K562 (cell line): Measurements from ENCODE around the gene SLC22A7. TPM values are rescaled to one million over a fixed set of nuclear protein-coding genes. Genes with fewer than 3 reads are reported as not detected.

ENCODE experiments used
- BCOR ChIP-seq: fragments of 450-650 bp; IDR thresholded peaks from 2 replicates; pipeline ENCODE4 v1.6.1; 2016
- EHMT2 ChIP-seq: fragments of 450-650 bp; IDR thresholded peaks from 2 replicates; pipeline ENCODE4 v1.6.1; 2018; ENCODE audit warnings: antibody characterized with exemption
- FOXK1 ChIP-seq: sonication (generic); formaldehyde crosslinking; IDR thresholded peaks from 2 replicates; pipeline ENCODE4 v1.8.0; 2022; ENCODE audit warnings: missing genetic modification reagents, mild to moderate bottlenecking, borderline replicate concordance
- KAT2B ChIP-seq: IDR thresholded peaks from one replicate; pipeline ENCODE4 v1.6.1; 2012; ENCODE audit warnings: low read depth, mild to moderate bottlenecking, control low read depth, inconsistent platforms, low read length, moderate library complexity
- LEF1 ChIP-seq: fragments of 450-650 bp; IDR thresholded peaks from 2 replicates; pipeline ENCODE4 v1.6.1; 2016; ENCODE audit warnings: mild to moderate bottlenecking
- NR2C2 ChIP-seq, 2 experiments: fragments of 200-800 bp in 1 of 2; sonication (Bioruptor generic) in 1 of 2; sonication (generic) in 1 of 2; formaldehyde crosslinking in 1 of 2; IDR thresholded peaks; 2 replicates each; pipeline versions ENCODE4 v1.6.1 to v1.8.0; 2016 to 2022; ENCODE audit warnings: mild to moderate bottlenecking in 1 of 2, missing compliant biosample characterization in 1 of 2, missing genetic modification characterization in 1 of 2, missing genetic modification reagents in 1 of 2
- NR2F6 ChIP-seq: fragments of 450-650 bp; formaldehyde crosslinking; IDR thresholded peaks from 2 replicates; pipeline ENCODE4 v1.4.0; 2020; ENCODE audit warnings: mild to moderate bottlenecking
- NUFIP1 ChIP-seq: fragments of 450-650 bp; IDR thresholded peaks from 2 replicates; pipeline ENCODE4 v1.6.1; 2018; ENCODE audit not compliant: partially characterized antibody
- PCBP1 ChIP-seq: fragments of 200-400 bp; formaldehyde crosslinking; IDR thresholded peaks from 2 replicates; pipeline ENCODE4 v1.6.1; 2018; ENCODE audit warnings: mild to moderate bottlenecking, low read depth, low read length; ENCODE audit not compliant: poor library complexity, severe bottlenecking
- RBM25 ChIP-seq: fragments of 200-400 bp; formaldehyde crosslinking; IDR thresholded peaks from 2 replicates; pipeline ENCODE4 v1.6.1; 2018; ENCODE audit warnings: low read length, low read depth, moderate library complexity; ENCODE audit not compliant: severe bottlenecking
- REST ChIP-seq, 2 experiments: fragments of 450-650 bp; formaldehyde crosslinking in 1 of 2; IDR thresholded peaks; 2 replicates each; pipeline versions ENCODE4 v1.4.0 to v1.6.1; 2014 to 2020; ENCODE audit warnings: mild to moderate bottlenecking in 2 of 2, borderline replicate concordance in 1 of 2, low read depth in 1 of 2
- SIN3B ChIP-seq: fragments of 450-650 bp; IDR thresholded peaks from 2 replicates; pipeline ENCODE4 v1.6.1; 2017; ENCODE audit warnings: low read depth, mild to moderate bottlenecking, moderate library complexity
- XRCC5 ChIP-seq: fragments of 200-400 bp; formaldehyde crosslinking; IDR thresholded peaks from 2 replicates; pipeline ENCODE4 v1.6.1; 2017; ENCODE audit warnings: low read depth, mild to moderate bottlenecking, low read length
- ZNF175 ChIP-seq: fragments of 200-800 bp; sonication (Bioruptor generic); IDR thresholded peaks from 2 replicates; pipeline ENCODE4 v1.6.1; 2016; ENCODE audit warnings: low read depth, mild to moderate bottlenecking, missing genetic modification characterization, missing compliant biosample characterization
- ZNF316 ChIP-seq: fragments of 450-650 bp; IDR thresholded peaks from 2 replicates; pipeline ENCODE4 v1.6.1; 2016
- ZNF512 ChIP-seq: IDR thresholded peaks from 2 replicates; pipeline ENCODE4 v1.6.1; 2016; ENCODE audit warnings: missing genetic modification characterization, missing compliant biosample characterization
- ZNF584 ChIP-seq: fragments of 200-800 bp; sonication (Bioruptor generic); IDR thresholded peaks from 2 replicates; pipeline ENCODE4 v1.6.1; 2016; ENCODE audit warnings: low read depth, mild to moderate bottlenecking, missing genetic modification characterization, missing compliant biosample characterization
- polyA plus RNA-seq, 8 experiments: library from polyadenylated mRNA; depleted of rRNA in 4 of 8; stranded (reverse) in 5 of 8; unstranded in 3 of 8; fragments of >200 nt; fragmentation: Nextera tagmentation in 2 of 8; fragmentation: Illumina TruSeq in 1 of 8; extraction: Ambion mirVana in 2 of 8; extraction: Trizol in 1 of 8; gene quantifications; 2 replicates each; pipeline versions ENCODE4 v1.2.1 to v1.2.3, GENCODE V29; 2011 to 2014; ENCODE audit warnings: inconsistent platforms in 1 of 8, missing spikeins in 1 of 8
- total RNA-seq, 7 experiments: library from RNA; depleted of rRNA in 6 of 7; stranded (reverse); fragments of >200 nt in 6 of 7; fragmentation: Illumina TruSeq in 2 of 7; extraction: Trizol in 2 of 7; gene quantifications; 2 replicates each; pipeline versions ENCODE4 v1.2.1 to v1.2.3, GENCODE V29; 2011 to 2021; ENCODE audit warnings: low replicate concordance in 1 of 7
- TF ChIP-seq, protein P1 (sequence below): sonication (generic); formaldehyde crosslinking; IDR thresholded peaks from 2 replicates; pipeline ENCODE4 v1.9.0; 2022; ENCODE audit warnings: mild to moderate bottlenecking, missing genetic modification reagents

SLC22A7 gene
- total and polyA plus RNA-seq, 9 of the 15 experiments (the other 6 are each of a cell fraction or from before 2014, with no cell fraction given): not detected

DNA sequence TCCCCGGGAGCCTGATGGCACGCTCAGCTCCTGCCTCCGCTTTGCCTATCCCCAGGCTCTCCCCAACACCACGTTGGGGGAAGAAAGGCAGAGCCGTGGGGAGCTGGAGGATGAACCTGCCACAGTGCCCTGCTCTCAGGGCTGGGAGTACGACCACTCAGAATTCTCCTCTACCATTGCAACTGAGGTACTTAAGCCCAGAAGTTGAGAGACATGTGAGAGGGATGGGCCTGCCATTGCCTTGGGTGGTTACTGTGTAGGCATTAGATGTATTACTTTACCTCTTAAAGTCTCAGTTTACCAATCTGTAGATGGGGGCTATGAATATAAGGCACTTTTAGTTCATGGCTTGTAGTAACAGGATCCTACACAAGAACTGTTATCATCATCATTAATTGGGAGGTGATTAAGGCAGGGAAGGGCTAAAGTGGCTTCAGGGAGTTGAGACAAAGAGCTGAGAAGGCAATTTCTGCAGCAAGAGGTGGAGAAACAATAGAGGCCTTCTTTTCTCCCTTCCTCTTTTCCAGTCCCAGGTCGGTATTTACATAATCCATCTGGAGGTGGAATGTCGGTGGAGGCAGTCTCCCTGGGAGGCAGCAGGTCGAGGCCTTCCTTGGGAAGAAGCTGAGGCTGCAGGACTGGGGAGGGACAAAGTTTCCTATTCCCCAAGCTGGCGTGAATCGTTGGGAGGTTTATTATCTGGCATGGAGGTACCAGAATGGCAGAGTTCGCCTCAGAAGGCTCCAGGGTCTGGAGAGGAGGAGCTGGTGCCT lies 691 bp downstream of the SLC22A7 start (continued):
- TF ChIP-seq ZNF512 (tag) (no peak), XRCC5 (no peak), SIN3B (no peak), NR2C2 (CRISPR knock-in tag; IDR thresholded peaks at IDR 0.05) (no peak), NR2C2 (tag; IDR thresholded peaks at IDR 0.05) (no peak), KAT2B (no peak), ZNF316 (peak; percentile 19; the same call in 1 of the 2 replicates), ZNF584 (no peak), NR2F6 (CRISPR knock-in tag) (no peak), EHMT2 (no peak), RBM25 (peak; percentile 91), NUFIP1 (no peak), ZNF175 (no peak), FOXK1 (CRISPR knock-in tag) (no peak), LEF1 (no peak), REST (IDR thresholded peaks at IDR 0.05; ENCODE audit: borderline replicate concordance) (no peak), REST (CRISPR knock-in tag; IDR thresholded peaks at IDR 0.05; ENCODE audit: low read depth) (no peak), BCOR (peak; percentile 81), PCBP1 (no peak)
- TF ChIP-seq, protein P1, sequence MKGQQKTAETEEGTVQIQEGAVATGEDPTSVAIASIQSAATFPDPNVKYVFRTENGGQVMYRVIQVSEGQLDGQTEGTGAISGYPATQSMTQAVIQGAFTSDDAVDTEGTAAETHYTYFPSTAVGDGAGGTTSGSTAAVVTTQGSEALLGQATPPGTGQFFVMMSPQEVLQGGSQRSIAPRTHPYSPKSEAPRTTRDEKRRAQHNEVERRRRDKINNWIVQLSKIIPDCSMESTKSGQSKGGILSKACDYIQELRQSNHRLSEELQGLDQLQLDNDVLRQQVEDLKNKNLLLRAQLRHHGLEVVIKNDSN (CRISPR knock-in tag): no peak
